Peyer's patch (tissue), 4 donors: ENCODE data around the gene PAM16. TPM values are rescaled to one million over a fixed set of nuclear protein-coding genes. Genes with fewer than 3 reads are reported as not detected.
"Not testable (repeated sequence)": the region's sequence is repeated elsewhere in the genome, so short reads cannot be mapped to it uniquely, and the experiment has no call there.

Source experiments
- DNase-seq, 3 donors: peaks; one replicate each; pipeline ENCODE4 v3.0.0-alpha.2; 2017 to 2019
- H3K27ac ChIP-seq, 4 donors: fragments of 200-600 bp; sonication (generic); one replicate each; pipeline ENCODE4 v1.5.1; 2016 to 2019
- H3K27me3 ChIP-seq, 2 donors: fragments of 200-600 bp; sonication (generic); one replicate each; pipeline ENCODE4 v1.5.1; 2019
- H3K36me3 ChIP-seq, 3 donors: fragments of 200-600 bp; sonication (generic); one replicate each; pipeline ENCODE4 v1.5.1; 2016 to 2019
- H3K4me1 ChIP-seq, 4 donors: fragments of 200-600 bp; sonication (generic); one replicate each; pipeline ENCODE4 v1.5.1; 2016 to 2019
- H3K4me3 ChIP-seq, 4 donors: fragments of 200-600 bp; sonication (generic); 1 replicate in 3 of 4; 2 replicates in 1 of 4; pipeline ENCODE4 v1.5.1; 2016 to 2019; ENCODE audit warnings: mild to moderate bottlenecking in 1 of 4
- H3K9me3 ChIP-seq, 4 donors: fragments of 200-600 bp; sonication (generic); one replicate each; pipeline ENCODE4 v1.5.1; 2016 to 2019; ENCODE audit warnings: mild to moderate bottlenecking in 1 of 4
- POLR2A ChIP-seq, 2 donors: fragments of 450-650 bp; IDR thresholded peaks; one replicate each; pipeline ENCODE4 v1.5.1; 2017; ENCODE audit warnings: antibody characterized with exemption in 2 of 2, mild to moderate bottlenecking in 2 of 2, moderate library complexity in 2 of 2
- total RNA-seq, 4 donors: library from RNA; depleted of rRNA; stranded (reverse); fragments of >200 nt; gene quantifications; one replicate each; pipeline ENCODE4 v1.1.0, GENCODE V29; 2016
- TF ChIP-seq, protein P1 (sequence below), 6 experiments: fragments of 450-650 bp in 4 of 6; fragments of 200-600 bp in 2 of 6; sonication (generic) in 1 of 6; IDR thresholded peaks; one replicate each; pipeline ENCODE4 v1.5.1; 2017 to 2019; ENCODE audit warnings: antibody characterized with exemption in 6 of 6, mild to moderate bottlenecking in 3 of 6, moderate library complexity in 1 of 6

PAM16 gene
- total RNA-seq, 4 donors from 2014 or later, result 18.2 to 61.4 (median 49.3) TPM

GRCh38 chr16:4344983-4345835 lies 5.9 kb downstream of the PAM16 start:
- H3K36me3 ChIP-seq, result peaks cover 0 to 12% (median 0%) of the 10 kb centered on the region in 3 donors
- peaks cover 0 to 7% (median 1%) of the 10 kb centered on the region in 4 donors for H3K4me1 ChIP-seq
- H3K27ac ChIP-seq, result no peak overlapping the region
- no peak overlapping the region for H3K4me3 ChIP-seq
- TF ChIP-seq POLR2A (IDR thresholded peaks at IDR 0.05), result no peak
- TF ChIP-seq, protein P1, sequence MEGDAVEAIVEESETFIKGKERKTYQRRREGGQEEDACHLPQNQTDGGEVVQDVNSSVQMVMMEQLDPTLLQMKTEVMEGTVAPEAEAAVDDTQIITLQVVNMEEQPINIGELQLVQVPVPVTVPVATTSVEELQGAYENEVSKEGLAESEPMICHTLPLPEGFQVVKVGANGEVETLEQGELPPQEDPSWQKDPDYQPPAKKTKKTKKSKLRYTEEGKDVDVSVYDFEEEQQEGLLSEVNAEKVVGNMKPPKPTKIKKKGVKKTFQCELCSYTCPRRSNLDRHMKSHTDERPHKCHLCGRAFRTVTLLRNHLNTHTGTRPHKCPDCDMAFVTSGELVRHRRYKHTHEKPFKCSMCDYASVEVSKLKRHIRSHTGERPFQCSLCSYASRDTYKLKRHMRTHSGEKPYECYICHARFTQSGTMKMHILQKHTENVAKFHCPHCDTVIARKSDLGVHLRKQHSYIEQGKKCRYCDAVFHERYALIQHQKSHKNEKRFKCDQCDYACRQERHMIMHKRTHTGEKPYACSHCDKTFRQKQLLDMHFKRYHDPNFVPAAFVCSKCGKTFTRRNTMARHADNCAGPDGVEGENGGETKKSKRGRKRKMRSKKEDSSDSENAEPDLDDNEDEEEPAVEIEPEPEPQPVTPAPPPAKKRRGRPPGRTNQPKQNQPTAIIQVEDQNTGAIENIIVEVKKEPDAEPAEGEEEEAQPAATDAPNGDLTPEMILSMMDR (IDR thresholded peaks at IDR 0.05), result no peak
- no peaks in the 10 kb centered on the region for H3K9me3 ChIP-seq
- no peak for DNase-seq
- no peaks in the 10 kb centered on the region for H3K27me3 ChIP-seq

DNA sequence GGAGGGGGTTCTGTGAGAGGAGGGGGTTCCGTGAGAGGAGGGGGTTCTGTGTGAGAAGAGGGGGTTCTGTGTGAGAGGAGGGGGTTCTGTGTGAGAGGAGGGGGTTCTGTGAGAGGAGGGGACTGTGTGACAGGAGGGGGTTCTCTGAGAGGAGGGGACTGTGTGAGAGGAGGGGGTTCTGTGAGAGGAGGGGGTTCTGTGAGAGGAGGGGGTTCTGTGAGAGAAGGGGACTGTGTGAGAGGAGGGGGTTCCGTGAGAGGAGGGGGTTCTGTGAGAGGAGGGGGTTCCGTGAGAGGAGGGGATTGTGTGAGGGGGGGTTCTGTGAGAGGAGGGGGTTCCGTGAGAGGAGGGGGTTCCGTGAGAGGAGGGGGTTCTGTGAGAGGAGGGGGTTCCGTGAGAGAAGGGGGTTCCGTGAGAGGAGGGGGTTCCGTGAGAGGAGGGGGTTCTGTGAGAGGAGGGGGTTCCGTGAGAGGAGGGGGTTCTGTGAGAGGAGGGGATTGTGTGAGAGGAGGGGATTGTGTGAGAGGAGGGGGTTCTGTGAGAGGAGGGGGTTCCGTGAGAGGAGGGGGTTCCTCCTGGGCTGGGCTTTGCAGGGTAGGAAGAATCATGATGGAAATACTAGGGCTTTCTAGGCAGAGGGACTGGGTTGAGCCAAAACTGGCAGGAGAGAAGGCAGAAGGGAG lies 6.7 kb downstream of the PAM16 start:
- not testable (repeated sequence) for H3K9me3 ChIP-seq, H3K27ac ChIP-seq, H3K27me3 ChIP-seq, DNase-seq, H3K4me3 ChIP-seq, H3K4me1 ChIP-seq
- peaks cover 0 to 14% (median 0%) of the 10 kb centered on the region in 3 donors for H3K36me3 ChIP-seq

- no peaks in the 10 kb centered on the region for H3K4me1 ChIP-seq
- DNase-seq, result no peak
- H3K27ac ChIP-seq, result no peak overlapping the region
Observed at GRCh38 chr16:4342866-4343744, 8.0 kb downstream of the PAM16 start.

GRCh38 chr16:4341250-4341649 lies 9.9 kb downstream of the PAM16 start:
- Histone ChIP-seq H3K9me3 (no peaks in the 10 kb centered on the region), H3K4me1 (no peaks in the 10 kb centered on the region), H3K36me3 (peaks cover 0 to 25% (median 0%) of the 10 kb centered on the region in 3 donors), H3K4me3 (no peak overlapping the region), H3K27ac (no peak overlapping the region), H3K27me3 (no peaks in the 10 kb centered on the region)
- TF ChIP-seq, protein P1 (IDR thresholded peaks at IDR 0.05), result no peak
- no peak for TF ChIP-seq POLR2A (IDR thresholded peaks at IDR 0.05)
- DNase-seq, result no peak

More at GRCh38 chr16:4342866-4343744, 8.0 kb downstream of the PAM16 start:
- H3K4me3 ChIP-seq, result no peak overlapping the region
- H3K36me3 ChIP-seq, result peaks cover 0 to 24% (median 0%) of the 10 kb centered on the region in 3 donors
- no peaks in the 10 kb centered on the region for H3K9me3 ChIP-seq
- no peaks in the 10 kb centered on the region for H3K27me3 ChIP-seq
- TF ChIP-seq, protein P1 (IDR thresholded peaks at IDR 0.05), result no peak
- no peak for TF ChIP-seq POLR2A (IDR thresholded peaks at IDR 0.05)

GRCh38 chr16:4340443-4340842 lies 10.7 kb downstream of the PAM16 start:
- Histone ChIP-seq H3K27ac (no peak overlapping the region), H3K36me3 (peaks cover 0 to 25% (median 0%) of the 10 kb centered on the region in 3 donors), H3K4me3 (no peak overlapping the region), H3K27me3 (no peaks in the 10 kb centered on the region), H3K4me1 (no peaks in the 10 kb centered on the region), H3K9me3 (no peaks in the 10 kb centered on the region)
- TF ChIP-seq, protein P1 (IDR thresholded peaks at IDR 0.05), result no peak
- no peak for TF ChIP-seq POLR2A (IDR thresholded peaks at IDR 0.05)
- DNase-seq, result no peak
